NCI-H2227 treated with DMSO at 0.1 percent for 48 hours (cell line): ENCODE results near the gene OR4A5.
"Not testable (repeated sequence)": the region's sequence is repeated elsewhere in the genome, so short reads cannot be mapped to it uniquely, and the experiment has no call there.

ENCODE experiments used
- DNase-seq: peaks from one replicate; lab custom pipeline; 2025; lab: John Stamatoyannopoulos, UW

The OR4A5 gene

GRCh38 chr11:54706532-54706931, at the start of gene OR4A5:
Gene OR4A5, plus strand, starts transcription at chr11:54706832. Its CDS starts 53 bp downstream, at chr11:54706885.
- not testable (repeated sequence) for DNase-seq

- not testable (repeated sequence) for DNase-seq
Measured at GRCh38 chr11:54720094-54720493, 13.5 kb downstream of the OR4A5 start.
